NCI-H446 (cell line): ENCODE data around the gene ERCC5.

ENCODE experiments used
- DNase-seq, 2 experiments: peaks; one replicate each; lab custom pipeline; 2025; lab: John Stamatoyannopoulos, UW

Gene ERCC5

DNA sequence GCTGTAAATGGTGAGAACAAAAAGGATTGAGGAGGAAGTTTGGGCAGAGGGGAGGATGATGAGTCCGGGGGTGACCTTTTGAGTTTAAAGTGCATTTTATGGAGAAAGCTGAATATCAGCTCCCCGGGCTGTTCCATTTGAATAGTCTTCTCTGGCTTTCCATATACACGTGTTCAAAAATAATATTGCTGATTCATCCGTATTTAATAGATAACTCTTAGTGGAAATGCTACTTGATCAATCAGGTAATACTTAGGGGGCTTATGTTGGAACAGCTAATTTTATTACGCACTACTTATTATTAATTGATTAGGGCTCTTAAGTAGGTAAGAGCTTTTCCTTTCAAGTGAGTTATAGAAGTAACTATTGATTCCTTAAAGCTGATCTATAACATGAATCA is 76.4 kb downstream of the ERCC5 start:
- DNase-seq: no peak
